SH-SY5Y (cell line): ENCODE data around the gene NCOR1.

Experiments used
- GATA2 ChIP-seq: IDR thresholded peaks from 2 replicates; pipeline ENCODE4 v1.6.1; 2011; ENCODE audit warnings: mild to moderate bottlenecking, low read depth, low read length
- GATA3 ChIP-seq: IDR thresholded peaks from 2 replicates; pipeline ENCODE4 v1.6.1; 2011; ENCODE audit warnings: low read depth, mild to moderate bottlenecking, low read length, moderate library complexity

Gene NCOR1

GRCh38 chr17:16239931-16240330, 24.6 kb upstream of the NCOR1 start:
- no peak for TF ChIP-seq GATA3
- TF ChIP-seq GATA2 = no peak

- TF ChIP-seq GATA3 = no peak
- TF ChIP-seq GATA2 = no peak
Measured at GRCh38 chr17:16232391-16232790, 17.1 kb upstream of the NCOR1 start.

DNA sequence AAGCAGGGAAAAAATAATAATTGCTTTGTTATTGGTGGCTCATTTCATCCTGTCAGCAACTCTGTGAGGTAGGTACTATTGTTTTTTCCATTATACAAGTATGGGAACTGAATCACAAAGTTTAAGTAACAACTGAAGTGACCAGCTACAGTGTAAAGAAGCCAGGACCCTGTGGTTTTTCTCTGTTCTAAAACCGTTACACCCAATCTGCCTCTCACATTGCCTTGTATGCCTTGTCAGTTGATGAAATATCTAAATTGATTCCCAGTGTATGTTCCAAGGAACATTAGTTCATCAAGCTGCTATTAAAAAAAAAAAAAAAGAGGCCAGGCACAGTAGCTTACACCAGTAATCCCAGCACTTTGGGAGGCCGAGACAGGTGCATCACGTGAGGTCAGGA, 7.1 kb upstream of the NCOR1 start:
- no peak for TF ChIP-seq GATA3
- TF ChIP-seq GATA2 = no peak

- TF ChIP-seq GATA2 (no peak), GATA3 (no peak)
Measured at GRCh38 chr17:16217002-16217635, 1.8 kb upstream of the NCOR1 start, which contains the start of gene PIGL. TSS of gene PIGL (plus strand) at chr17:16217210. CDS start at chr17:16217227, 17 bp downstream.

GRCh38 chr17:16215965-16216316, 607 bp upstream of the NCOR1 start:
- TF ChIP-seq GATA3 (no peak), GATA2 (no peak)

- TF ChIP-seq GATA3 (no peak), GATA2 (no peak)
Measured at GRCh38 chr17:16215002-16215272, 397 bp downstream of the NCOR1 start.

DNA sequence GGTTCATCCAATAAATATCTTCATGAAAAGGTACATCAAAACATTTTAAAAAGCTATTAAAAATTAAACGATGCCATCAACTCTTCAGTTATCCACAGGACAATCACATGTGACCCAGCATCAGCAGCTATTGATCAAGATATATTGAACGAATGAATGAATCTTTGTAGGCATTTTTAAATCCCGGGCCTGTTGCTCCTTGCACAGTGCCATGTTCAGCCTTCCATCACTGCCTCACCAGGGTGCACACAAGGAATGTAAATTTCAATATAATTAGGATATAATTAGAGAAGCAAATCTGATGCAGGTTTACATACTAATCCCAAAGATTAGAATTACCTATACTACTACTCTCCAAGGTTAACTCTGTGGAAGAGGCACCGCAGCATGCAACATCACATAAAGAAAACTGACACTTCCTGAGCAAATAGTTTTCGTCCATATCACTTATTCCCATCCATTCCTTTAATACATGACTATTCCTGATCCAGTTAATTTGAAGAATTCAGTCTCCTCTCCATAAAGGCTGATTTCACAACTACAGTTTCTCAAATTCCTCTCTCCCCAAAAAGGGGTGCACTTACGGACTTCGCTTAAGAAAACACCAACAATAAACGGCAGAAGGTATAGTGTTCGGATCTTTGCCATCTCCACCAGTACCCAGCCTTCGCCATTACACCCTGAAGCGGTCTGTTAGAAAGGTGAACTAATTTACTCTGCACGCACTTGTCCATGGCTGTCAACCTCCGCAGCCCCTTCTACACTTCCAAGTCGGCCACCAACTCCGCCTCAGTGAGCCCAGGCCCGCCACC, 938 bp downstream of the NCOR1 start:
- TF ChIP-seq GATA2 (no peak), GATA3 (no peak)

- no peak for TF ChIP-seq GATA3
- no peak for TF ChIP-seq GATA2
Measured at GRCh38 chr17:16212793-16213192, 2.5 kb downstream of the NCOR1 start.

DNA sequence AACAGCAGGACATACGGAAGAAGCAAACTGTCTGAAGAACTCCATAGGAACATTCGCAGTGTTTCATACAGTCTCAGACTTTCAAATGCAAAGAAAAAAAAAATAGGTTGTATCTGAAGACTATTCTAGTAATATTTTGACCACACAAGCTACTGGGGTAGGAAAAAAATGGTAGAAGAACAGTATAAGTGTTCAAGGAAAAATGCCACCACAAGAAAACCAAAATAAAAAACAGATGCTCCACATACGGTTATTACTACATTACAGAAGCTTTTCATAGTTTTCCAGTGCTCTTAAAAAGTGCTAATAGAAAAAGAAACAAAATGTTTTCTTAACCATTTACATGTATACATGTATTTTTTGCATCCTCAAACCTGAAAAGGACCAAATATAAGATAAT, 3.7 kb downstream of the NCOR1 start:
- TF ChIP-seq GATA3 (no peak), GATA2 (no peak)

DNA sequence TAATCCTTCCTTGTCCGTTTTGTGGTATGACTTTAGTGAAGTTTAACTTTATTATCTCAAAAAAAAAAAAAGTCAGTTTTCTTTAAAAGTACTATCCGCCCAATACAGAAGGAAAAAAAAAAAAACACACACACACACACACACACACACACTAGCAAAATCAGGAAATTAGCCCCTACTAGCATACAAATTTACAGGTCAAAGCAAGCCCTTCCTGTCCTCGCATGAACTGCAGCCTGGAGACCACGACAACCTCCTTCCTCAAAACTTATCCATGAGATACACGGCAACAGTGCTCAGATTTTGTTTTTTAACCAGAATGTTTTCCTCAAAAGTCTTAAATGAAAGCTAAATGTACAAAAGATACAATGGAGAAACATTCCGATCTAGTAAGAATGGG, 16.2 kb downstream of the NCOR1 start:
- TF ChIP-seq GATA2 (no peak), GATA3 (no peak)

GRCh38 chr17:16197276-16197675, 18.1 kb downstream of the NCOR1 start:
- no peak for TF ChIP-seq GATA3
- no peak for TF ChIP-seq GATA2

- TF ChIP-seq GATA3 (no peak), GATA2 (no peak)
Measured at GRCh38 chr17:16191604-16192003, 23.7 kb downstream of the NCOR1 start.

- TF ChIP-seq GATA3 (no peak), GATA2 (no peak)
Measured at GRCh38 chr17:16190703-16191360, 24.5 kb downstream of the NCOR1 start.

- TF ChIP-seq GATA2 (no peak), GATA3 (no peak)
Measured at GRCh38 chr17:16189791-16190348, 25.5 kb downstream of the NCOR1 start.

GRCh38 chr17:16187642-16188041, 27.7 kb downstream of the NCOR1 start:
- TF ChIP-seq GATA2 = no peak
- TF ChIP-seq GATA3 = no peak

GRCh38 chr17:16181581-16181980, 33.8 kb downstream of the NCOR1 start:
- TF ChIP-seq GATA2 = no peak
- no peak for TF ChIP-seq GATA3
